GM10248 (cell line): ENCODE results near the gene VWF.
A peak's percentile ranks its signal among the peaks of the same experiment; 100 is the strongest.

Experiments used
- CTCF ChIA-PET: fragments of 300-600 bp; sonication (Branson Sonifier 250); formaldehyde crosslinking; extraction: SDS; loops from one replicate; lab custom pipeline; 2021; ENCODE audit warnings: antibody characterized with exemption; lab: Yijun Ruan, JAX
- POLR2A ChIA-PET: fragments of 350-650 bp; sonication (Branson Sonifier 250); formaldehyde crosslinking; extraction: SDS; loops from one replicate; lab custom pipeline; 2020; ENCODE audit warnings: antibody characterized with exemption; lab: Yijun Ruan, JAX
- DNase-seq: peaks from one replicate; pipeline ENCODE4 v3.0.0; 2012; ENCODE audit errors: extremely low spot score
- CTCF ChIP-seq: IDR thresholded peaks from 2 replicates; pipeline ENCODE4 v1.5.1; 2012; ENCODE audit warnings: mild to moderate bottlenecking, low read depth; ENCODE audit errors: extremely low read depth, missing control alignments, control extremely low read depth

VWF gene

GRCh38 chr12:6078398-6079096 is 45.9 kb downstream of the VWF start:
- ChIA-PET POLR2A (no interaction called here), CTCF (no interaction called here)
- peak; percentile 39 for DNase-seq
- TF ChIP-seq CTCF, result no peak

GRCh38 chr12:6077692-6078083 is 46.8 kb downstream of the VWF start:
- no peak for DNase-seq
- TF ChIP-seq CTCF, result no peak
- CTCF ChIA-PET, result no interaction called here
- POLR2A ChIA-PET, result no interaction called here

GRCh38 chr12:6076776-6077691 is 47.4 kb downstream of the VWF start:
- POLR2A ChIA-PET, result no interaction called here
- CTCF ChIA-PET, result interaction anchor here (1.0 kb wide), 1 partner anchor 208 kb away, joined by 3 read pairs; no protein-coding TSS in a partner anchor
- no peak for TF ChIP-seq CTCF

GRCh38 chr12:6076346-6076745 is 48.1 kb downstream of the VWF start:
- no peak for DNase-seq
- ChIA-PET POLR2A (no interaction called here), CTCF (interaction anchor here (1.0 kb wide), 1 partner anchor 208 kb away, joined by 3 read pairs; no protein-coding TSS in a partner anchor)
- no peak for TF ChIP-seq CTCF

More at GRCh38 chr12:6076776-6077691, 47.4 kb downstream of the VWF start:
- DNase-seq, result no peak

GRCh38 chr12:6074979-6075585 is 49.4 kb downstream of the VWF start:
- ChIA-PET POLR2A (interaction anchor here (0.6 kb wide), 1 partner anchor 172 kb away, joined by 3 read pairs; no protein-coding TSS in a partner anchor), CTCF (no interaction called here)
- peak; percentile 45 for DNase-seq
- TF ChIP-seq CTCF, result no peak

- TF ChIP-seq CTCF, result no peak
- DNase-seq, result no peak
- POLR2A ChIA-PET, result no interaction called here
- CTCF ChIA-PET, result interaction anchor here (0.6 kb wide), 2 partner anchors 27 to 121 kb away, joined by 3 read pairs; no protein-coding TSS in a partner anchor
Observed at GRCh38 chr12:6074427-6074826, 50.0 kb downstream of the VWF start.
